Colonic mucosa (tissue), 4 donors: ENCODE measurements around the gene NDEL1. TPM values are rescaled to one million over a fixed set of nuclear protein-coding genes. Genes with fewer than 3 reads are reported as not detected.

Experiments
- DNase-seq: peaks from one replicate; pipeline ENCODE4 v3.0.0-alpha.2; 2020
- H3K27ac ChIP-seq: fragments of 200-600 bp; one replicate; pipeline ENCODE4 v1.8.0; 2021
- H3K27me3 ChIP-seq: fragments of 200-600 bp; one replicate; pipeline ENCODE4 v1.8.0; 2021
- H3K36me3 ChIP-seq: fragments of 200-600 bp; one replicate; pipeline ENCODE4 v1.8.0; 2021
- H3K4me1 ChIP-seq: fragments of 200-600 bp; one replicate; pipeline ENCODE4 v1.8.0; 2021; ENCODE audit warnings: mild to moderate bottlenecking
- H3K4me3 ChIP-seq: fragments of 200-600 bp; one replicate; pipeline ENCODE4 v1.8.0; 2021
- H3K9ac ChIP-seq, 2 donors: one replicate each; pipeline ENCODE4 v1.7.0; 2013; ENCODE audit warnings: control low read depth in 2 of 2, low read depth in 2 of 2, low read length in 2 of 2
- H3K9me3 ChIP-seq: fragments of 200-600 bp; one replicate; pipeline ENCODE4 v1.8.0; 2021
- CTCF ChIP-seq: fragments of 200-600 bp; IDR thresholded peaks from one replicate; pipeline ENCODE4 v1.8.0; 2022; ENCODE audit warnings: antibody characterized with exemption, mild to moderate bottlenecking
- intact Hi-C: fragments of 100-400 bp; cut with DNase I; formaldehyde crosslinking; loops from one replicate; pipeline ENCODE4 v1.14.1; 2022
- total RNA-seq, 2 donors: library from RNA; stranded (reverse); fragmentation: NEBNext Ultra II Directional in 1 of 2; extraction: Animal tissue kit (Norgen Biotek cat#: 25700) in 1 of 2; gene quantifications; one replicate each; pipeline ENCODE4 v1.2.1, GENCODE V29; 2021
- donor health status: healthy.
- donor health status: DM: no; HTN: no; CAD: no.
- donor health status: DM: no; HTN: no; CAD: no.

The NDEL1 gene
- total RNA-seq, 2 donors from 2014 or later, result 47.1 TPM

- no peak for DNase-seq
- intact Hi-C loops, result no loop called here
- Histone ChIP-seq H3K4me3 (no peak overlapping the region), H3K9me3 (no peaks in the 10 kb centered on the region), H3K27me3 (no peaks in the 10 kb centered on the region), H3K4me1 (no peaks in the 10 kb centered on the region), H3K9ac (no peak overlapping the region), H3K36me3 (no peaks in the 10 kb centered on the region), H3K27ac (no peak overlapping the region)
- TF ChIP-seq CTCF, result no peak
Observed at GRCh38 chr17:8499171-8499570, 63.5 kb downstream of the NDEL1 start.

GRCh38 chr17:8499614-8500013 is 63.9 kb downstream of the NDEL1 start:
- Histone ChIP-seq H3K27ac (no peak overlapping the region), H3K36me3 (no peaks in the 10 kb centered on the region), H3K4me3 (no peak overlapping the region), H3K9ac (no peak overlapping the region), H3K4me1 (no peaks in the 10 kb centered on the region), H3K9me3 (no peaks in the 10 kb centered on the region), H3K27me3 (no peaks in the 10 kb centered on the region)
- intact Hi-C loops, result no loop called here
- DNase-seq, result no peak
- TF ChIP-seq CTCF, result no peak

GRCh38 chr17:8500609-8501008 is 64.9 kb downstream of the NDEL1 start:
- H3K9me3 ChIP-seq, result no peaks in the 10 kb centered on the region
- no peak for TF ChIP-seq CTCF
- no peak for DNase-seq
- H3K4me1 ChIP-seq, result no peaks in the 10 kb centered on the region
- intact Hi-C loops, result no loop called here
- H3K27ac ChIP-seq, result no peak overlapping the region
- H3K27me3 ChIP-seq, result no peaks in the 10 kb centered on the region
- H3K36me3 ChIP-seq, result no peaks in the 10 kb centered on the region
- H3K9ac ChIP-seq, result no peak overlapping the region
- H3K4me3 ChIP-seq, result no peak overlapping the region

DNA sequence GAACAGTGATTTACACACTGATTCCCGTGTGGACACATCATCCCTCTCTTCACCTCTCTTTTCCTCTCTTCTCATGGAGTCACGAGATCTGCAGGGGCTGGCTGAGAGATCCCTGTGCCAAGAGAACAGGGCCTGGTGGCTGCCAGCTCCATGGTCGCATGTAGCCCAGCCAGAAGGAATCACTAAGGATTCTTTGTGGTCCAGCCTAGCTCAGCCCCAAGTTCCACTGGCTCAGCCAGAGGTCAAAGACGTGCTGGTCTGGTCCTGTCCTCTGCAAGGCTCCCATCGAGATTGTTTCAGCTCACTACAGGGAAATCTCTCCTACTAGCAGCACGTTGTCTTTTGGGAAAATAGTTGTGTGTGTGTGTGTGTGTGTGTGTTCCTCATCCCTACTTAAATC is 66.4 kb downstream of the NDEL1 start:
- no peak overlapping the region for H3K9ac ChIP-seq
- H3K4me3 ChIP-seq, result no peak overlapping the region
- DNase-seq, result no peak
- no peaks in the 10 kb centered on the region for H3K36me3 ChIP-seq
- H3K27ac ChIP-seq, result no peak overlapping the region
- H3K9me3 ChIP-seq, result no peaks in the 10 kb centered on the region
- no peaks in the 10 kb centered on the region for H3K4me1 ChIP-seq
- H3K27me3 ChIP-seq, result no peaks in the 10 kb centered on the region
- intact Hi-C loops, result no loop called here
- no peak for TF ChIP-seq CTCF

- no peaks in the 10 kb centered on the region for H3K4me1 ChIP-seq
- intact Hi-C loops, result no loop called here
- no peak for DNase-seq
- no peak overlapping the region for H3K27ac ChIP-seq
- H3K9me3 ChIP-seq, result no peaks in the 10 kb centered on the region
- no peaks in the 10 kb centered on the region for H3K36me3 ChIP-seq
- H3K9ac ChIP-seq, result no peak overlapping the region
- no peak overlapping the region for H3K4me3 ChIP-seq
- no peak for TF ChIP-seq CTCF
- no peaks in the 10 kb centered on the region for H3K27me3 ChIP-seq
Observed at GRCh38 chr17:8503368-8503767, 67.7 kb downstream of the NDEL1 start.

DNA sequence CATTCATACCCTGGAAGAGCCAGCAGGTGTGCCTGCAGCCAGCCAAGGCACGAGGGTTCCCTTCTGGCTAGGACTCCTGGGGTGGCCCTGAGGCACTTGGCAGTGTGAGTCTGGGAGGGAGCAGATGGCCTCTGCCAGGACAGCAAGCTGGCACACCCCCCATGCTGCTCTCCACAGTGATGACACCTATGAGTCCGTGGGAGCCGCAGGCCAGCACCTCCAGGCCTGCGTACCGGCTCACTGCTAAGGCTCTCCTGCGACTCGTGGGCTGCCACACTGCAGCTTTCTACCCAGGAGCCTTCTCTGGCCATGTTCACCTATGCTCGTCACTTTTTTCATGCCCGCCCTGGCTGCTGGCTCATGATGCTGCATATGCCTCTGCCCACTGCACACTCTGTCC is 68.1 kb downstream of the NDEL1 start:
- no peaks in the 10 kb centered on the region for H3K36me3 ChIP-seq
- H3K9ac ChIP-seq, result no peak overlapping the region
- H3K27me3 ChIP-seq, result no peaks in the 10 kb centered on the region
- intact Hi-C loops, result no loop called here
- H3K9me3 ChIP-seq, result no peaks in the 10 kb centered on the region
- H3K4me1 ChIP-seq, result no peaks in the 10 kb centered on the region
- H3K27ac ChIP-seq, result no peak overlapping the region
- no peak for TF ChIP-seq CTCF
- no peak overlapping the region for H3K4me3 ChIP-seq
- DNase-seq, result no peak
